Stimulated activated CD4-positive, alpha-beta T cell treated with anti-CD3 and anti-CD28 coated beads, Interleukin-15, amount 100 ng/mL, for 24 hours (primary cell): ENCODE measurements around the gene CSRNP3.

Source experiments
- DNase-seq: peaks from one replicate; pipeline ENCODE4 v3.0.0-alpha.2; 2020

Gene CSRNP3

DNA sequence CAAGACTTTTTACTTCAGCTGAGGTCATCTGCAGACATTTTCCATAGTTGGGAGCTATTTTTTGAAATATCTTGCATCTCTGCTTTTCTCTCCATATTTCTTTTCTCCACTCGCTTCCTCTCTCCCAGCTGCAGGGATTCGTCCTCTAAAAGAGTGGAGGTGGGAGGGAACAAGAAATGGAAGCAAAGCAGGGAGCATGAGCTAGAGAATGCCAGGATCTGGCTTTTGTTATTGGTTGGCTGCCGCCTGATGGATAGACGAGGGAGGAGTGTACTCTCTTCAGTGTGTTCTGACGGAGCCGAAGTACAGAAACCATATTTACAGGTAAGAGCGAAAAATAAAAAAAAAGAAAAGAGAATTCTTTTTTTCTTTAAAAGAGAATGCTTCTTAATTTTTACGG, at the start of gene CSRNP3:
CSRNP3 (plus strand) TSS at position 282 of the 400 bp plus-strand sequence. CDS start 125,368 bp downstream, outside the sequence.
- no peak for DNase-seq

GRCh38 chr2:165420231-165420630, 49.3 kb upstream of the CSRNP3 start:
- DNase-seq: no peak

DNA sequence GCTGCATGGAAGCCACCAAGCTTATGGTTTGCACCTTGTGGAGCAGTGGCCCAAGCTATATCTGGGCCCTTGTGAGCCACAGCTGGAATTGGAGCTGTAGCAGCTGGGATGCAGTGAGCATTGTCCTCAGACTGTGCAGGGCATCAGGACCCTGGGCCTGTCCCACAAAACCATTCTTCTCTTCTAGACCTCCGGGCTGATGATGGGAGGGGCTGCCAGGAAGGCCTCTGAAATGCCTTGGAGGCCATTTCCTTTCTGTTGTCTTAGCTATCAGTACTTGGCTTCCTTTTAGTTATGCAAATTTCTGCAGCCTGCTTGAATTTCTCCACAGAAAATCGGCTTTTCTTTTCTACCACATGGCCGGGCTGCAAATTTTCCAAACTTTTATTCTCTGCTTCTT, 46.4 kb upstream of the CSRNP3 start:
- DNase-seq: no peak

DNA sequence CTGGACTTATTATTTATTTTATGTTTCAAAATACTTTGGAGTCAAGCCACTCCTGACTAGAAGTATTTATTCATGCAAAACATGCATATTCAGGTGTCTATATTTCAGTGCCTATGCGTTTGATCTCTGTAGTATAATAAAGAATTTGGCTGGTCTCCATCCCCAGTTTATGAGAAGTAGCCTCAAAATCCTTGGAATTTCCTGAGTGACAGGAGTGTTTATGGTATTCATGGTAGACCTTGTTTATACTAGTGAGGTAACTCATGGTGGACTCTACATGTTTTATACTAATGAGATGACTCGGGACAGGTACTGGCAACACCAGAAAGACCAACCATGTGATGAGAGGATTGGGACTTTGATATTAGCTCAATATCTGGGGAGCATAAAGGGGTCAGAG, 43.9 kb upstream of the CSRNP3 start:
- DNase-seq: no peak

DNA sequence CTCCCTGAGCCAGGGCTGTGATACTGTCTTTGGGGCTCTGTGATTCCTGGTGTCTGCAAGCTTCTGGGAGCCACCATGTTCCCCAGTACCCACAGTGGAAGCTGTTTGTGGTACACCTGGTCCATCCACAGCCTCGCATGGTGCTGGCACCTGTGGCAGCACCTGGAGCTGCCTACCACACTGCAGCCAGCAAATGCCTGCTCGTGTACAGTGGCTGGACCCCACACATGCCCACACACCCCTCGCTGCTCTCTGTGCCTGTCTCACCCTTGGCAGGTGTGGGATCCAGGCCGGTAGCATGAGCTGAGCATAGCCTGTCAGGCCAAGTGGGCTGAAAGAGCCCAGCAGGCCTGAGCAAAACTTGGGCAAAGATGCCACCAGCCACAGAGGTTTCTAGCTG, 41.8 kb upstream of the CSRNP3 start:
- DNase-seq: no peak

- no peak for DNase-seq
Measured at GRCh38 chr2:165428926-165429325, 40.6 kb upstream of the CSRNP3 start.

DNA sequence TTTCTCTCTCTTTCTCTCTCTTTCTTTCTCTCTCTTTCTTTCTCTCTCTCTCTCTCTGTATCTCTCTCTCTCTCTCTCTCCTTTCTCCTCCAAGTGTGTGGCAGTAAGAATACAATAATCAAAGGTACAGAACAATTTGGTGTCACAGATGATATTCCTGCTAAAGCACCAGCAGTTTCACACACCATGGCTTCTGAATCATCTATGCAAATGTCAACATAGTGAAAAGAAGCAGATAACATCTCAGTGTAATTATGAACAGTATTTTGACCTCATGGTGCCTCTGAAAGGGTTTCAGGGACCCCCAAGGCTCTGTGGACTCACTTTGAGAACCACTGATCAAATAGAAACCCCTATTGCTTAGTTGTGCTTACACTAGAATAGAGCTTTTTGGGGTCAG, 38.5 kb upstream of the CSRNP3 start:
- no peak for DNase-seq

DNA sequence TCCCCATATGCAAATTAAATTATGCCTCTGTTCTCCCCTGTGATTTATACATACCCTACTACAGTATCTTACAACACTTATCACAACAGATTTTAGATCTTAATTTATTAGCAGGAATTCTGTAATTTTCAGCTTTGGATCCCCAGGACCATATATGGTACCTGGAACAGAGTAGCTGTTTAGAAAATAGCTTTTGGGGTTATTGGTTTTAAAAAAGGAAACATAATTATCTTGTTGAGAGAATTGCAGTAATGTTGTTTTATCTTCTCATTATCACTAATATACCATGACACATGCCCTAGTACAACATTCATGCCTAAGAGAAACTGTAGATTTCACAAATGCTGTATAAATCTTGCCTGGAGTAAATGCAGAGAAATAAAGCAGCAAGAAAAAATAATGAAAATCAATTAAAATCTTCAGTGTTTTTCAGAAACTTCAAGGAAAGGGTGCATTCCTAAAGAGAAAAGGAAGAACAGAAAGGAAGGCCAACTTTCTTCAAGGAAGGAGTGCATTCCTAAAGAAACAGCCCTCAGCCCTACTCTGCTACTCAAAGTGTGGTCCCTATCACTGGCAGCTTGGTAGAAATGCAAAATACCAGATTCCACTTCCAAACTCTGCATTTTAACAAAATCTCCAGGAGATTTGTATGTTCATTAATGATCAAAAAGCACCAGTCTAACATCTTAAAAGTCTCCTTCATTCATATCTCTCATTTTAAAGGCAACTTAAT, 37.1 kb upstream of the CSRNP3 start:
- no peak for DNase-seq

GRCh38 chr2:165434865-165435496, 34.5 kb upstream of the CSRNP3 start:
- no peak for DNase-seq

DNA sequence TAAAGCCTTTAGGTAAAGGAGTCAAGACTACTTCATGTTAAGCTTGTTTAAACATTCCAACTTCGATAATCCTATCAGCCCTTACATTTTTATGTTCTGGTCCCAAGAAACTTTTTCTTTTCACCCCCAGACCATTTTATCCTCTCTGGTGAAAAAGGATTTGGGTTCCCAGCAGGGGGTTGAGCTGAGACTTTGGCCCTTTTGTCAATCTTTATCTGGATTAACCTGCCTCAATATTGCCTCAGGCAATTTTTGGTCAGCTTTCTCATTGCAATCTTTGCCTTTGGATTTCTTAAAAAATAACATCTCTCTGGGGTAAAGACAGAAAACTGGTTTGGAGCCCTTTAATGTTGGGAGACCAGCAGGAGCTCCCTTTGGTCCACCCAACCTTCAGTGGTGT, 33.9 kb upstream of the CSRNP3 start:
- no peak for DNase-seq

- no peak for DNase-seq
Measured at GRCh38 chr2:165436559-165436958, 32.9 kb upstream of the CSRNP3 start.

- DNase-seq: no peak
Measured at GRCh38 chr2:165440367-165440766, 29.1 kb upstream of the CSRNP3 start.

GRCh38 chr2:165443511-165443910, 26.0 kb upstream of the CSRNP3 start:
- DNase-seq: no peak

DNA sequence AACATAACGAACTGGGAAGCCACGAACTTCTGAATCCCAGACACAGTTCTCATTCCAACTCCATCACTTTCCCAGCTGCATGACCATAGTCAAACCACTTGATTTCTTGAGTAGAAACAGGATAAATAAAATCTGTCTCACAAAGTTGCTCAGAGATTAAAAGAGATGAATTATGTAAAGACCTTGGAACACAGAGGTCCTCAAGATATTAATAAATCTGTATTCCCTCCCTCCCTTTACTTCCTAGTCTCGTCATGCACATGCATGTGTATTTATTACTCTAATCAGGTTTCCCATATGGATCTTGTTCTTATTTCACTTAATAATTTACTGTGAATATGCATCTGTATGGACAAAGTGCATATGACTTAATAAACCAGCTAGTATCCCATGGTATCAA, 21.1 kb upstream of the CSRNP3 start:
- DNase-seq: no peak

- no peak for DNase-seq
Measured at GRCh38 chr2:165450156-165450555, 19.3 kb upstream of the CSRNP3 start.

GRCh38 chr2:165452327-165452726, 17.2 kb upstream of the CSRNP3 start:
- DNase-seq: no peak

GRCh38 chr2:165453561-165454094, 15.9 kb upstream of the CSRNP3 start:
- no peak for DNase-seq

- DNase-seq: no peak
Measured at GRCh38 chr2:165454905-165455304, 14.6 kb upstream of the CSRNP3 start.

- no peak for DNase-seq
Measured at GRCh38 chr2:165456027-165456426, 13.5 kb upstream of the CSRNP3 start.

- no peak for DNase-seq
Measured at GRCh38 chr2:165462443-165462842, 7.1 kb upstream of the CSRNP3 start.

DNA sequence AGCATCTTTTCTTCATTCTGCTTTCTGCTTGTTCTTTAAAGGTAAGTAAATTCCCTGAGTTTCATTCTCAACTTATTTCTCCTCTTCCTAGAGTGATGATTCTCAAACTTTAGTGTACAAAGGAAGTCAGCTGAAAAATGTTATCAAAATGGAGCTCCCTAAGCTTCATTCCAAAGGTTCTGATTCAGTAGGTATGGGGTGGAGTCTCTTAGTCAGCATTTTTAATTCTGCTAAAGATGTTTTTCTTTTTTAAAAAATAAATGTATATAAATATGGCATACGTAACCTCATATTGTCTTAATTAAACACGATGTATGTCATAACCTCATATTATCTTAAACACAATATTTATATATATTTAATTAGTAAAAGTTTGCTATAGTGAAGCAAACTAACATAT, 3.1 kb upstream of the CSRNP3 start:
- no peak for DNase-seq

DNA sequence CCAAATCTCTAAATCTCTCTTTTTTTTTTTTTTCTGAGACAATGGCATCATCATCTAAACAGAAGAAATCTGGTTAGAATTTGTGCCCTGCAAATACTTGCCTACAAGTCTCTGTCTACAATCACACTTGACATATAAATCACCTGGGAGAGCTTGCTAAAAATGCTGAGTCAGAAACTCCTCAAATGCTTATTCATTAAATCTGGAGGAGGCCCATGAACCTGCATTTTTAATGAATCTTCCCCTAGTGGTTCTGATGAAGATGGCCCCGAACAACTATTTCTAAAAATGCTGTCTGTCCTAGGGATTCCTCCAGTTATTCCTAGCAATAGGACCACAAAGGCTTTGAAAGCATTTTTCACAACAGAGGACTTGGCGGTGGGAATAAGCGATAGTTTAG, 1.6 kb upstream of the CSRNP3 start:
- DNase-seq: no peak

DNA sequence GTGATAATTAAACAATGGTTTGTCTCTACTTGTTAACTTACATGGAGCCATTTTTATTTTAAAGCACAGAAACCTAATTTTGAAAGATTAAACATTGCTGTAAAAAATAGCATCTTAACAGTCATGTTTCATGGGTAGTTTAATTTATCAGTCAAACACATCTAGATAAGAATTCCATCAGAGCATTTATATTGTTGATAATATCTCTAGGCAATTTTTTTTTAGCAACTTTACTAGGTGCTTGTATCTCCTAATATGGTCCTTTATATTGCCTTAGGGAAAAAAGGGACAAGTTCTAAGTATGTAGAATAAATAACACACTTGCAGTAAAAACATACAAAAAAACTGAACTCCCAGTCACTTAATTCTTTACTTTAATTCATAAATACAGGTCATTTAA, 863 bp downstream of the CSRNP3 start:
- no peak for DNase-seq

- DNase-seq: no peak
Measured at GRCh38 chr2:165471349-165471950, 2.0 kb downstream of the CSRNP3 start.
